HUDEP-2 (cell line): ENCODE data around the gene LRRC26.

ENCODE experiments used
- DNase-seq, 76 experiments: peaks; one replicate each; lab custom pipeline; 2025; ENCODE audit not compliant: unreplicated experiment in 76 of 76; lab: John Stamatoyannopoulos, UW

The LRRC26 gene

DNA sequence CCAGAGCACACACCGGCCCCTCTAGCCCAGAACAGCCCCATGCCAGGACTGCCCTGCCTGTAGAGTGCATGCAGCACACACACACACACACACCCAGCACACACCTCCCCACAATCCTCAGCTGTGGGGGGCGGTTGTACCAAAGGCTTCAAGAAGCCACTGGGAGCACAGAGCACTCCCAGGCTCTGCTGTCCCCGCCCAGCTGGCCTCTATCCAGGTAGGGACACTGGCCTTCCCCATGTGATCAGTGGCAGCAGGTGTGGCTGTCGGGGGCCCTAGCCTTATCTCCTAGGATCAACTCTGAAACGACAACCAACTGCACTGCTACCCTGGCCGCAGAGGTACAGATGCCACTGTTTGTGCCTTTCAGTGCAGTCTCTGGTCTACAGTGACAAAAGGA, 16.5 kb upstream of the LRRC26 start:
- DNase-seq, result peak in 63 of 76 experiments; percentile 10 to 78 (median 54)

GRCh38 chr9:137185921-137186320, 16.1 kb upstream of the LRRC26 start:
- no peak for DNase-seq

DNA sequence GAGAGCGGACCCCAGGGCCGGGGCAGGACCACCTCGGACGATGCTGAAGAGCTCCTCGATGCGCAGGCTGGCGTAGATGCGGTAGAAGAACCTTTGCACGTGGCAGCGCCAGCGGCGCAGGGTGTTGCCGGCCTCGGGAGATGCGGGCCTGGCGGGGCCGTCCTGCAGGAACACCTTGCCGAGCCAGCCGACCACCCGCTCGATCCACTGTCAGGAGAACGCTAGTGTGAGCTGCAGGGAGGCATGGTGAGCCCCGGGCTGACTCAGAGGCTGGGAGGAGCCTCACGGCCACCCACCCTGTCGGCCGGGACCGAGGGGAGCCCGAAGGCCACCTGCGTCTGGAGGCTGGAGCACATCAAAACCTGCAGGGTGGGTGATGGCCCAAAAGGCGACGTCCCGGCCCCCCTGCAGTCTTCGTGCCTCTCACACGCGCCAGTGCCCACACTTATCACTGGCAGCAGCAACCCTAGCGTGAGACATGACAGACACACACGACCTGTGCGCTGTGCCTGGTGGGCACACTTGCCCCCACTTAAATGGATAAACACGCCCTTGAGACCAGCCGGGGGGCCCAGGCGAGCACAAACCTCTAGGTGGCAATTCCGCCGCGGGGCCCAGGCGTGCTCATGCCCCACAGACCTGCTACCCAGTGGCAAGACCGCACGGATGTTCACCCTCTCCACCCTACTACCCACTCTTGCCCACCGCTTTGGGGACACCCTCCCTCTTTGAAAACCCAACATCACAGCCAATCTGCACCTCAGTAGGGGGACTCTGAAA, 15.2 kb upstream of the LRRC26 start:
- DNase-seq, result no peak

- DNase-seq, result no peak
Observed at GRCh38 chr9:137183980-137184595, 14.2 kb upstream of the LRRC26 start.

- no peak for DNase-seq
Observed at GRCh38 chr9:137182836-137183235, 13.0 kb upstream of the LRRC26 start.

GRCh38 chr9:137181680-137182079, 11.8 kb upstream of the LRRC26 start:
- DNase-seq, result no peak

DNA sequence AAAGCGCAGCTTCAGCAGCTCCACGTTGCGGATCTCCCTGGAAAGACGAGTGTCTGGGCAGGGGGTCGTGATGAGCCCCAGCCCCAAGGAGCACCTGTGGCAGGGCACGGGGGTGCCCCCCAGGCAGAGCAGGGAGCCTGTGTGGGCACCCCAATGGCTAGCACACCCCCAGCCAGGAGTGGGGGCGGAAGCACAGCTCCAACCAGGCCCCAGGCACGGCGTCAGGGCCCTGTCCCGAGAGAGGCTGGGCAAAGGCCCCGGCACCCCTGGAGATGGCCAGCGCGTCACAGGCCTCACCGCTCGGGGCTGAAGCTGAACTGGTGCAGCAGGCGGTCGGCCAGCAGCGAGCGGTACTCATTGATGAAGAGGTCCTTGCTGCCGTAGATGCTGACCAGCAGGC, 10.6 kb upstream of the LRRC26 start:
- DNase-seq, result no peak

DNA sequence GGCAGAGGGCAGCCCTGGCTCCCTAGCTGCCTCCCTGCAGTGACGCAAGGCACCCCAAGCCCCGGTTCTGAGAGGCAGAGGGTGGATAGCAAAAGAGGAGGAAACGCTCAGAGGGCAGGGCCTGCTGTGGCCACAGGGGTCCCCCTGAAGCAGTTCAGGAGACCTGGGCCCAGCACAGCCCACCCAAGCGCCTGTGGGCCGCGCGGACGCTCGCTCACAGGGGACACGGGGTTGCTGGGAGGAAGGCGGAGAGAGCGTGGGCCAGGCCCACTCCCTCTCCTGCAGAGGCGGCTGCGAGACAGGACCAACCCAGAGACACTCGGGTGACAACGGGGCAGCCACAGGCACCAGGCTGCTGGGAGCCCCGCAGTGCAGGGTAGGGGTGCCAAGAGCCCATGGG, 9.9 kb upstream of the LRRC26 start:
- DNase-seq, result no peak

GRCh38 chr9:137178939-137179630, 9.2 kb upstream of the LRRC26 start:
- DNase-seq, result no peak

- DNase-seq, result no peak
Observed at GRCh38 chr9:137178201-137178938, 8.5 kb upstream of the LRRC26 start.

GRCh38 chr9:137176302-137177182, 6.7 kb upstream of the LRRC26 start:
- peak in 32 of 76 experiments; percentile 3 to 57 (median 22) for DNase-seq

- no peak for DNase-seq
Observed at GRCh38 chr9:137175345-137175961, 5.6 kb upstream of the LRRC26 start.

DNA sequence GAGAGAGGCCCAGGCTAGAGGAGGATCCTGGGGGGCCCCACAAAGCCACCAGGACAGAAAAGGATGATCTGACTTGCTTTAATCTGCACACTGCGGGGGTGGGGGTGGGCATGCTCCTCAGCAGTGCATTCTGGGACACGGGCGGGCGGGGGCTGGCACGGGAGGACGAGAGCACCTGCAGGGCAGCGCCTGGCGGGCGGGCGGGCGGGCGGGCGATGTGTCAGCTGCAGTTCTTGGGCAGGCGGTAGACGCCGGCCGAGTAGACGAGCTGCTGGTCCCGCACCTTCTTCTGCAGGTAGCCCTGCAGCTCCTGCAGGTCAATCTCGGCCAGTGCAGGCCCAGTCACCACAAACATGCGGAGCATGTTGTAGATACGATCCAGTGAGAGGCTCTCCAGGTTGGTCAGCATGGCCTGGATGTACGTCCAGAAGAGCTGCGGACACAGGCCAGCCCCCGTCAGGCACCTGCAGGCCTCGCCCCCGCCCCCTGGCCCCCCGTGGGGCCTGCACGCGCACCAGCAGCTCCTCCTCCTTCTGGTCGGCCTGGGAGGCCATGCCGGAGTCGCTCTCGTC, 5.0 kb upstream of the LRRC26 start:
- no peak for DNase-seq

DNA sequence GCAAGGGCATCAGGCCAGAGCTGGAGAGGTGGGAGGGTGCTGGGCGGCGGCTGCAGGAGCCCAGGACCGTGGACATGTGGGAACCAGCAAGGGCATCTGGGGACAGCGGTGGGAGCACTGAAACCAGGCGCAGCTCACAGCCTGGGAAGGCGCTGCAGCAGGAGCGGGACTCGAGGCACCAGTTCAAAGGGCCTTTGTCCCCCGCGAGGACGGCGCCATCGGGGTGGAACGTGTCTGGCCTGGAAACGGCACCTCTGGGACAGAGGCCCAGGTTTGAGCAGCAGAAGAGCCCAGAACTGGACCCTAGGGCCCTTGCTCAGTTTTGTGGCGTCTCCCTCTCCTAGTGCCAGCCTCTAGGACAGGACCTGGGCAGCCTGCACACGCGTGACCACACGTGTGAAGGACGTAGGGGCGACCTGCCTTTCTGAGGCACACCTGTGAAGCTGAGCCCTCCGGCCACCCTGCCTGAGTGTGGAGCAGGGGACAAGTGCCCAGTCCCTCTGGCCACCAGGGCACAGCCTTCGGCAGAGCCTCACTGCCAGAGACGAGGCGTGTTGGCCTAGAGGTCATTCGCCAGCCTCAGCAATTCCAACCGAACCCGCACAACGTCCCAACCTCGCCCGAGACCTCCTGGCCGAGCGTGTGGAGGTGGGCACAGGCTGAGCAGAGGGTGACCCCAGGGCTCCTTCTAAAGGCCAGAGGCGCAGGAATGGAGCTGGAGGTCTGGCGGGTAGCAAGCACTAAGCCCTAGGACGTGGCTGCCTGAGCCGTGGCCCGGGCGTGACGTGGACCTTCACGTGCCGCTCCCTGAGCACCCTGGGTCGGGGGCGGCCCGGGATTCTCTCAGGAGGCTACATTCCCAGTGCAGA, 4.2 kb upstream of the LRRC26 start:
- no peak for DNase-seq

DNA sequence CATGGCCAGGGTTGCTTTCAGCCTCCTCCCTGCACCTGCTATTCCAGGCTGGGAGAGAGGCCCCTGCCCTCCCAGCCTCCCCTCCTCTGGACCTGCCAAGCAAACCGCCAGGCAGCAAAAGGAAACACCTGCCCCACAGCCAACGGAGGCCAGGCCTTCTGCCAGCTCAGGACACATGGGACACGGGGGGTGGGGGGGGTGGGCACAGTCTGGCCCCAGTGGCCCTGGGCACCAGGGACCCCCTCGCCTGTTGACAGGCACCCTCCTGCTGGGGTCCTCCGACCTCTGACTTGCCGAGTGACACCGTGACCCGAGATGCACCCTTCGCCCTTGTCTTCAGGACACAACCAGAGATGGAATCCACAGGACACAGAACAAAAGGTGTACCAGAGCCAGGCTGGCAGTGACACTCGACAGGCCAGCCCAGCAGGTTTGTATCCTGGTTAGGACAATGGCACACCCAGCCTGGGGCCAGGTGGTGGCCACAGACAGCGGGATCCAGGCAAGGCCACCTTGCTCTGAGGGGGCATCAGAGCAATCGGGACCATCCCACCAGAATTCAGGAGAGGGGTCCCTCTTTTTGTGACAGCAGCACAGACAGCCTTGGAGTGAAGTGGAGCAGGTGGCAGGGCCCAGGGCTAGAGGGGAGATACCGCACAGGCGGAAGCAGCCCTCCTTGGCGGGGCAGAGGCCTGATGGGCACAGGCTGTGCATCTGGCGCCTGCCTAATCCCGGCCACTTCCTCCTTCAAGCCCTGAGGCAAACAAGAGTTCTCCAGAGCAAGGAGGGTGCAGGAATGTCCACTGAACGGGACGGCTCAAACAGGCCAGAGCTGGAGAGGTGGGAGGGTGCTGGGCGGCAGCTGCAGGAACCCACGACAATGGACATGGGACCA, 3.3 kb upstream of the LRRC26 start:
- no peak for DNase-seq

DNA sequence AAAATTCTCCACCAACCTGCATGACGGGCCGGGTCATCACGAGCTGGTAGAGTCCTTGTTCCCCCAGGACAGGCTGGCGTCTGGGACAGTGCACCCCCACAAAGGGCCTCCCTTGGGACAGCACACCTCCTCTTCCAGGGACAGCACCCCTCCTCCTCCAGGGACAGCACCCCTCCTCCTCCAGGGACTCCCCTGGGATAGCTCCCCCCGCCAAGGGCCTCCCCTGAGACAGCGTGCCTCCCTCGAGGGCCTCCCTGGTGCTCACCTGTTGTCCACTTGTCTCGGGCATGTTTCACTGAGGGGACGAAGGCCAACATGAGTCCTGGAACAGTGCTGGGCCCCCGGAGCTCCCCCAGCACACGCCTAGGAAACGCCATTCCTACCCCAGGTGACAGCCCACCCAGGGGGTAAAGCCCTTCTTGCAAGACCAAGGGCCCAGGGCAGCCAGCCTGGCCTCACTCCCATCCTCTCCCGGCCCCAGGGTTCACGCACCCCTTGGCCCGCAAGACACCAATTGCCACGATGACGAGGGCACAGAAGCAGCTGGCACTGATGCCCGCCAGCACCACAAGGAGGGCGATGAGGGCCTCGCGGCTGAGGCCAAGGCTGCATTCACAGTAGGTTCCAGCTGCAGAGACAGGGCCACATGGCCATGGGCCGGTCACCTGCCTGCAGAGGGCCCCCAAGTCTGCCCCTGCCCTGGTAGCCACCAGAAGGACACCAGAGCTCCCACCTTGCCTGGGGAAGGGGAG, 1.5 kb upstream of the LRRC26 start:
- no peak for DNase-seq
